ENCODE results near the gene PDE6A. TPM values are rescaled to one million over a fixed set of nuclear protein-coding genes. Genes with fewer than 3 reads are reported as not detected.
A peak's percentile ranks its signal among the peaks of the same experiment; 100 is the strongest.

The PDE6A gene
- total and polyA plus RNA-seq, 9 of the 15 experiments (the other 6 are each of a cell fraction or from before 2014, with no cell fraction given), result 0.01 to 0.04 (median 0.01) TPM; not detected in 6

- TF ChIP-seq REST (IDR thresholded peaks at IDR 0.05; ENCODE audit: borderline replicate concordance) (peak; percentile 80), REST (CRISPR knock-in tag; IDR thresholded peaks at IDR 0.05; ENCODE audit: low read depth) (no peak), DIDO1 (tag; IDR thresholded peaks at IDR 0.05; ENCODE audit: low read depth) (no peak), RBM39 (optimal IDR thresholded peaks at IDR 0.05; ENCODE audit: low read depth, low read length) (no peak), ASH1L (IDR thresholded peaks at IDR 0.05; ENCODE audit: borderline replicate concordance, low read depth, partially characterized antibody) (no peak), ARID3A (IDR thresholded peaks at IDR 0.05; ENCODE audit: borderline replicate concordance, low read depth, low read length) (no peak), HNRNPK (IDR thresholded peaks at IDR 0.05; ENCODE audit: low read depth, low read length, poor library complexity, severe bottlenecking) (no peak), CEBPG (CRISPR knock-in tag; IDR thresholded peaks at IDR 0.05) (peak; percentile 74), CEBPG (tag; conservative IDR thresholded peaks at IDR 0.05 in 1 of 2, IDR thresholded peaks at IDR 0.05 in 1 of 2) (no peak), MYBL2 (IDR thresholded peaks at IDR 0.05; ENCODE audit: low read depth) (no peak), MYBL2 (CRISPR knock-in tag; IDR thresholded peaks at IDR 0.05; ENCODE audit: borderline replicate concordance) (no peak), ZFP30 (CRISPR knock-in tag; IDR thresholded peaks at IDR 0.05; ENCODE audit: borderline replicate concordance) (no peak), FOXA3 (CRISPR knock-in tag; conservative IDR thresholded peaks at IDR 0.05 in 1 of 2, IDR thresholded peaks at IDR 0.05 in 1 of 2) (no peak), ZSCAN29 (IDR thresholded peaks at IDR 0.05) (no peak), MXI1 (IDR thresholded peaks at IDR 0.05; ENCODE audit: low read depth, low read length) (no peak), POLR2AphosphoS5 (IDR thresholded peaks at IDR 0.05; ENCODE audit: control insufficient read depth, insufficient read depth, low read depth, low read length) (no peak)
Measured at GRCh38 chr5:149837680-149838269, 106.8 kb downstream of the PDE6A start (continued).
